Activated CD8-positive, alpha-beta memory T cell treated with anti-CD3 and anti-CD28 coated beads for 4 hours (primary cell): Measurements from ENCODE around the gene HOXA5.
A peak's percentile ranks its signal among the peaks of the same experiment; 100 is the strongest.

Experiments
- DNase-seq, 2 donors: peaks; one replicate each; pipeline ENCODE4 v3.0.0-alpha.2; 2020; ENCODE audit warnings: low read depth in 2 of 2

HOXA5 gene

DNA sequence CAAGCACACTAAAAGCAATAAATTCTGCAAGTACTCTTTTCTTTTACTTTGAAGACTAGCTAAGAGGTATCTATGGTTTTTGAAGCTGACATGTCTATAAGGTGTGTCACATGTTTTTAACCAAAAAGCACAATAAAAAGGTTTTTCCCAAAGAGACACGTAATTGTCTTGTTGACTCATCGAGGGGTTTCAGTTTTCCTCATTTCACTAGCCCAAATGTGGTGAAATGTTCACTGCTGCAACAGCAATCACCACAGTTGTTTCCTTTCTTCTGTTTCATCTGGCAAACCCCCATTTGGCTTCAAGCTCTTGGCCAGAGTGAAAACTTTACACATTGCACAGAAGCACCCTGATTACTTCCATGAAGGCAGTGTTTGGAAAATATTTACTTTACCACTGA, 9.1 kb downstream of the HOXA5 start:
- DNase-seq = no peak

DNA sequence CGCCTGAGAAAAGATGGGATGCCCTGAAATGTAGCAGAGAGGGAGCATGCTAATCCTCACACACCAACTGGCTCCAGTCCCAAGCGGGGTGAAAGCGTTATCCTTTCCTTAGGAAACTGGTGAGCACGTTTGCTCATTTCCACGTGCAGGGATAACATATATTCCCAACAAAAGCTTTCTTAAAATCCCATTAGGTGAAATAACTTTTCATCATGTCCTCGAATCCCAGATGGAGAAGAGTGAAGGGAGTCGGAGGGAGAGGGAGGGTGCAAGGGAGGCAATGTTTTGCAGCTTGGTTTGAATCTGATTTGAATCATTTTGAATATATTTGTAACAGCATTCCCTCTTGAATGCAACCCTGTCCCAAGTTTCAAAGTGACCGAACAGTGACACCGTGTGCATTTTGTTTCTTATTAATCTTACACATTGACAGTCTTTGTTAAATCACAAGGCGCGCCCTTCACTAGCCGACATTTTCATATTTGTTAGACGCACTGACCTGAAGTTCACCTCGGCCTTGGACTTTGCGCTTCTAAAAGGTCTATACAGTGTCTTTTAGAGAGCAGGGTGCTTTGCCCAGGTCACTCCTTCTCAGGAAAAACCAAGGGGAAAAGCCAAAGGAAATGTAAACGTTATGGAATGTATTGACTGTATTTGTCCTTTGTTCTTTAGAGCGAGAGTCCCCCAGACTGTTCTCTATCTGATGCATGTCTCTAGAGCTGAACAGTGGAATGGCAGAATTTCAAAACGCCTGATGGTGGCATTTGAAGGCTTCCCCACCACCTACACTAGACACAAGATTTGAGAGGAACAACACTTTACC, 9.9 kb downstream of the HOXA5 start:
- no peak for DNase-seq

DNA sequence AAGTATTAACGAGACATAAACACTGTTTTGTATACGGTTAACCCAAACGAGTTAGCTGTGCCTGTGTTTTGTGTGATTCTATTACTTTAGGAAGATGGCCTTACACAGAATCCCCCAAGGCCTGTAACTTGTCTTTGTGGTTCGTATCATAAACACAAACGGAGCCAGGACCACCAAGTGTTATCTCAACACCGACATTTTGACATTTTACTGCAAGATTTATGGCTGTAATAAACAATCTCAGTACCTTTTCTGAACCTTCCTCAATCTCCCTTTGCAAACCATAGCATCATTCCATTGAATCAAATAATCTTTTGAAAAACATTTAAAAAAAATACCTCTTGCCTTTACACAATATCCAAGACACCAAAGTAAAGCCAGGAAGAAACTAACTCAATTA, 10.5 kb downstream of the HOXA5 start:
- DNase-seq = no peak

DNA sequence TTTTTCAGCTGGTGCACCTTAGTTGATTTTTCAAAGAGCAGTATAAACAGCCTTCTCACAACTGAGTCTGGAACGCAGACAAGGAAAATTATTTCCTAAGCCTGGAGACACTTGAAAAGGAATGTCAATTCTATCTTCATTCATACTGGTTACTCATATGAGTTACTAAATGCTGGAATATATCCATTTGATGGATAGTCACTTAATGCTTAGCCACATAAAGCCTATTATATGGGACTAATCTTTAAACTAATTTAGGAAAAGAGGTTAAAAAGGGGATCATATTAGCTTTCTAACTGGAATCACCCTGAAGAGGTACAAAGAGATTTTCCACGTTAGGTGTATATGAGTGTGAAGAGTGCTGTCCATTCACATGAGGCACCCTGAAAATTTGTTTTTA, 11.3 kb downstream of the HOXA5 start:
- DNase-seq = no peak

DNA sequence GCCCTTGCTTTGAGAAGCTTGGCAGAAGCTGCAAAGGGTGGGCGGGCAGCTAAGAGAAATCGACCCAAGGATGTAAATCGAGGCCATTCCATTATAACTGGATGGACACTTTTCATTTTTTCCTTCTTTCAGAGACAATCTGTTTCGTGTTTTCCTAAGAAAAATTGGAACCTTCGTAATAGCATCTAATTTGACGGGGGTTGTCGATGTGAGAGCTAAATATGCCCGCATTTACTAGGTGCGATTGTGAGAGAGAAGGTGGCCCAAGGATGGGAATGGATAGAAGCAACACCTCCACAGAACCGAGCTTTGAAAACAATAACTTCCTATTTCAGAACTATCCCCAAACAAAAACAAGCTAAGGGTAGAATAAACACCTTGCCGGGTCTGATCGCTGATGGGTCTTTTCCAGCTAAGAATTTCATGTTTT, 12.1 kb downstream of the HOXA5 start:
- no peak for DNase-seq

DNA sequence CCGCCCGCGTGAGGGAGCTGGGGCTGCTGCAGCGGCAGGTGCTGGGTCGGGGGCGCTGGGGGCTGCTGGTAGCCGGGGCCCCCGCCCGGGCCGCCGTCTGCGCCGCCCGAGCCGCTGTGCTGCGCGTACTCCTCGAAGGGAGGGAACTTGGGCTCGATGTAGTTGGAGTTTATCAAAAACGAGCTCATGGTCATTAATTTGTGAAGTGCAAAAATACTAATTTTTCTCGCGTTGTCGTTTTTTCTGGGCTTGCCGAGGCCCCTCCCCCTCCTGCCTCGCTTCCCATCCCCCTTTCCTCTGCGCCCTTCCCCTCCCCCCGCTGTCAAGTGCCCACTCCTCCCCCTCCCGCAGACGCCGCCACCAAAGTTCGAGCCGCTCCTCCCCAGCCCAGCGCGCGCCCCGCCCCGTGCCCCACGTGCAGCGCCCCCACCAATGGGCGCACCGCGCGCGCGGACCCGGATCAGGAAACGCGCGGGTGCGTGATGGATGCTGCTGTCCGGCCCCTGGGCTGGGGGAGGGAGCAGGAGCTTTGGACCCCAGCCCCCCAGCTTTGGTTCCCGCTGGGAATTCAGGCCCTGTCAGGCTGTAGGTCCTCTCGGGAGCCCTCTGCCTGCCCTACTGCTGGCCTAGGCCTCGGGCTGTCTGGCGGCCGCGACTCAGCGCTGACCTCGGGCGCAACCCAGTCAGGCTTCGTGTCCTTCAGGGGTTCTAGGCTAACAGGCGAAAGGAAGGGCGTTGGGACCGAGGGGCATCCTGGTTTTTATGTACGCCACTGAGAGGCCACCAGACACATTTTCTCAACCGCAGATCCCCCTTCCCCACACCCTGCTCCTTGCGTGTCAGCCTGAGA, 12.7 kb downstream of the HOXA5 start, which contains the start of gene HOXA4:
Gene HOXA4, minus strand, starts transcription at position 218 of the 850 bp plus-strand sequence. Its CDS starts 24 bp downstream, at position 194.
- DNase-seq = peak; percentile 39 to 54

DNA sequence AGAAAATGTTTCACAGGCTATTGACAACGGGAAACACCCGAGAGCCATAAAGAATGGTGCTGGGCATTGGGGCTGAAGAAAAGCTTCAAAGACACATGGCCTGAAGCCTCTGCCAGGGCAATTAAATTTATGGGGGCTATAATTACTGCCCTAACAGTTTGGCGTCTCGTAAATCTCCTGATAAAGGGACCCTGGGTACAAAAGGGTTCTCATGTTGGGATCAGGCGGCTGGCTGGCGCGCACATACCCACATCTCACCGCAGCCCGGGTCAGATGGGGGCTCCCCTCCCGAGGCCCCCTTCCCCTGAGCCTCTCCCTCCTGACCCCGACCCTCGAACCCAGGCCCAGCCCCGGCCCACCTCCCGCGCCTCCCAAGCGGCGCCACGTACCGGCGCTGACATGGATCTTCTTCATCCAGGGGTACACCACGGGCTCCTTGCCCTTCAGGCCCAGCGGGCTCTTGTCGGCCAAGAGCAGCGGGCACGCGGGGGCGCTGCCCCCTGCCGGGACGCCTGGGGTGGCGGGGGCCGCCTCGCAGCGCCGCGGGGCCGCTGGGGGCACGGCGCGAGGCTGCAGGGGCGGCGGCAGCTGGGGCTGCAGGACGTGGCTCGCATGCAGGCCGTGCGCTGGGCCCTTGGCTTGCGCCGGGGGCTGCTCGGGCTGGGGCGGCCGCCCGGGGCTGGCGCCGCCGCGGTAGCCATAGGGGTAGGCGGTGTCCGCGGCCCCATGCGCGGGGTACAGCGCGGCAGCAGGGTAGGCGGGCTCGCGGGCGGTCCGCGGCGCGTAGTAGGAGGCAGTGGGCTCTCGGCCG, 13.5 kb downstream of the HOXA5 start:
- DNase-seq = no peak

DNA sequence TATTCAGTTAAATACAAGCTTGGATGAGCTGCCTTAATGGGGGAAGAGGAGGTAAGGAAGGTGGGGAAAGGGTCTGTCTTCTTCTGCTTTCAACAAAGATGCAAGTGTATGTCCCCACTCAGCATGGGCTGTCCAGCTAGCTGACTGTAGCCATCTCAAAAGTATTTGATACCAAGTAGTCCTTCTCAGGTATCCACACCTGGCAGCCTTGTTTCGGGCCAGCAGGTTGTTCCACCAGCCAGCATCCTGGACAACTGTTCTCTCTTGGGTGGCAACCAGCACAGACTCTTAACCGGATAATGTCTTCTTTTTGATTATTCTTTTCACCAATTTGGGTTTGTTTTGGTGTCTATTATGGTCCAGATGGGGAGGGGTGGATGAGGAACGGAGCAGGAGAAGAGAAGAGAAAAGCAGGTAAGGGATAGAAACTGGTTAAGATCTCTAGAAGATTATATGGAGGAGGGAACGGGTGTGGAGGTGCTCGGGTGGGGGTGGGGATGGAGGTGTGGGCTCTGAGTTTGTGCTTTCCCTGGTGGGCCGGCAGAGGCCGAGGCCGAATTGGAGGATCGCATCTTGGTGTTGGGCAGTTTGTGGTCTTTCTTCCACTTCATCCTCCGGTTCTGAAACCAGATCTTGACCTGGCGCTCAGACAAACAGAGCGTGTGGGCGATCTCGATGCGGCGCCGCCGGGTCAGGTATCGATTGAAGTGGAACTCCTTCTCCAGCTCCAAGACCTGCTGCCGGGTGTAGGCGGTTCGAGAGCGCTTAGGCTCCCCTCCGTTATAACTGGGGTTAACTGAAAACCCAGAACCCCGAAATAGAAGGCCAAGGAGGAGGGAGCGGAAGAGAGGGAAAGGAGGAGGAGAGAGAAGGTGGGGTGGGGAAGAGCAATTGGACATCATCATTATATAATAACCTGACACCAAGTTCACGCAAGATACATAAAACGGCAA, 14.4 kb downstream of the HOXA5 start:
- DNase-seq = no peak

DNA sequence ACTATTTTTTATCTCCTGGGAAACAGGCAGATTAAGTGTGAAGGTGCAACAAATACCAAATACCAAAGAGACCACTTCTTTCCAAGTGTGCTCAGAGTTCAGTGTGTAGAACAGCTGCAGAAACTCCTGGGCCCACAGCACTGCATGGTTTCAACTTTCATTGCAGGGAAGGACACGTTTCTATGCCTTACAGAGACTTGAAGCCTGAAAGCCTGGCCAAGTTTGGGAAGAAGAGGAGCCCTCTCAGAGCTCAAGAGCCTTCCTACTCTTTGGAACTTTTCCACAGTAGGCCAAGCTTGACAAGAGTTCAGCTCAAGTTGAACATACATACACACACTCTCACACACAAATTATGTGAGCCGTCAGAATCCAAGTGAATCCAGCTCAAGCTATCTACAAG, 15.4 kb downstream of the HOXA5 start:
- no peak for DNase-seq

DNA sequence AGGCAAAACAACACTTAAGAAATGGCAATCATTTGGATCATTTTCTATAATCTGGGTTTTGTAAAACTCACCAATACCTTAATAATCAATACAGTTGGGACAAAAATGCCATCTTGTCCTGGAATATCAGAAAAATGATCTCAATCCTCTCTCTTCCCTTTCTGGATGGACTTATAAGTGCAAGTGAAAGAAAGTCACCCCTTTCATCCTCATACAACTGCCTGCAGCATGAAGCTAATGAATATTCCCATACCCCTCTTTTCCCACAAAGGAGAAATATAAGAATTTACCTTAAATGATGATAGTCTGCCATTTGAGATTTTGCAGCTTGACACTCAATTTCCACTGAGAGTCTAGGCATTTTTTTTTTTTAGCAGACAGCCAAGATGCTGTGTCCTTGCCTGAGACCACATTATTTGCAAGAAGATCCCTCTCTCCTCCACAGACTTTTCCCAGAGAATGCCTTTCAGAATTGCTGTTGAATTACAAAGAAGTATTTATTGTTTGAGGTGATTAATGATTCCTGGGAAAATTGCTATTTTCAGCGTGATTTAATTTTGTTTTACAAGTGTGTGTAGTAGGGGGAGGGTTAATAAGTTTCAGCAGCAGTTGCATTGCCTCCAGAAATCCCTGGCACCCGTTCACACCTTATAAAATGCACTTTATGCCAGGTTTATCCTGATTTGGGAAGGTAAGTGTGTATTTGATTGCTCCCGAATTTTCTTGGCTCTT, 16.7 kb downstream of the HOXA5 start:
- no peak for DNase-seq

DNA sequence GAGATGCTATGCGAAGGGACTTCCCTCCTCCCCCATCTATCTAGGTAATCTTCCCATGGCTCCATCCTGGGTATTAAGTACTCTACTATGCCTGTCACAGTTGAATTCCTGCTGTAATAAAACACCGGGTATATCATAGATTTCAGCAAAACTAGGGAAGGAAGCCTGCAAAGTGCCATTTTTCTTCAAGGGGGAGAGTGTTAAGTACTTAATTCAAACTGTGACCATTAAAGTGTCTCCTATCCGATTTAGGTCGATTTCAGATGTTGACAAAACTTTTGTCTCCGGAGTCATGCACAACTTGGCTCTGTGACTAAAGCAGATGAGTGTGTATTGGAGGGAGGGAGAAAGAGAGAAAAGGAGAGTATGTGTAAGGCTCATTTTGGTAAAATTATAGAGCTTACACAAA, 17.5 kb downstream of the HOXA5 start:
- no peak for DNase-seq

DNA sequence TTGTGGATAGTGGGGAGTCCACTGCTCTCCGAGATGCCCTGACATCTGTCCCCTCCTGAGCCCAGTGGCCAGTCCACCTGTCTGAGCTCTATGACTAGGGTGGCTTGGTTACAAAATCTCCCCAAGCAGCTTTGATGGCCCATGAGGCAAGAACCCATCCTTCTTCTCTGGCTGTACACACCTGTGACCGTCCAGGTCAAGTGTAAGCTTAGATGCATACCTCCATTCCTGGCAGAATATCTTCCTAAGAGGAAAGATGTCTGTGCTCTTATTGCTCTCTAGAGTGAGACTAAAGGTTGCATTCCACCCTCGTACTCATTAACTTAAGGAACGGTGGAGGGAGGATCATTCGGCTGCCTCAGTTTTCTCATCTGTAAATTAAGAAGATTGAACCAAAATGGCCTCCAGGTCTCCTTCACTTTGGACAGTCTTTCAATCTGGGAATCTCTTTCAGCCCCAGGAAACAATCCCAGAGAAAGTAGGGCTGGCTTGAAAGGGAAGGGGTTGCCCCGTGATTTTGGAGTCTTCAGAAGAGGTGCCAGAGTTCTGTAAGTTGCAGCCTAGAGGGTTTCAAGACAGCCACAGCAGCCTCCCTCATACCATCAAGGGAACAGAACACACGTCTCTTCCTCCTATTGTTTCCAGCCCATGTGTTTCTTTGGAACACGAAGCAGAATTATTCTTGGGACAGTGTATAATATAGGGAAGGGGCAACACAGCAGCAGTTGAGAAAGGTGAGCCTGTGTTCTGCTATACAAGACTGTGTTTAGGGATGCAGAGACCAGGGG, 18.4 kb downstream of the HOXA5 start:
- no peak for DNase-seq

DNA sequence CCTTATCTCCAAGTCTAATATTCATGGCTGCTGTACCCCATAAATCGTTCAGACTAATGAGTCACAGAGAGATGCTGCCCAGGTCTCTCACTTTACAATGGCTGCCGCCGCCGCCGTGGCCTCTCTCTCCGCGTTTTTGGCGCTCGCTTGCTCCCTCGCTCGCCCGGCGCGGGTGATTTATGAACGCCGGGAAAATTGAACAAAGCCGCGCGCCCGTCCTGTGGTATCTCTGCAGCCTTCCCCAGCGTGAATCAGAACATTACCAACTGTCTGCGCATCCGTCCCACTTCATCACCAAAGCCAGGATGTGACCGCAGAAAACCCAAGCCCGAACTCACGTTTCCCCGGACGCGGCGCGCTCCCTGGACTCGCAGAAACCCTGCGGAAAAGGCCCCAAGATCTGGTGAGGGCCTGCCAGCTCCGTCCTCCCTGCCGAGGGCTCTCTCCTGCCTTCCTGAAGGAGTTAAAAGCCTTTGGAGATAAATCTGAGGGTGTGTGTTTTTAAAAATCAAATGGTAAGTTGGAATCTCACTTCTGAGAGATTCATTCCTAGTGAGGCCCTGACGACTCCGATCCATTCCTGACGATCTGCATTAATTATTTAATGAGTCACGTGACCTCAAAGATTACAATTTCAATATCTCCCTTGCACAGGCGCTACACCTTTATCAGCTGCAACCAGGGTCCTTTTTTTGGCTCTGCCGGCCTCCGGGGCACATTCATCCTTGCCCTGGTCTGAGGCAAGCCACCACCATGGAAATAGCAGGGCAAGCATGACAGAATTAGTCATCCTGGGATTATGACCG, 19.2 kb downstream of the HOXA5 start:
- DNase-seq = no peak

DNA sequence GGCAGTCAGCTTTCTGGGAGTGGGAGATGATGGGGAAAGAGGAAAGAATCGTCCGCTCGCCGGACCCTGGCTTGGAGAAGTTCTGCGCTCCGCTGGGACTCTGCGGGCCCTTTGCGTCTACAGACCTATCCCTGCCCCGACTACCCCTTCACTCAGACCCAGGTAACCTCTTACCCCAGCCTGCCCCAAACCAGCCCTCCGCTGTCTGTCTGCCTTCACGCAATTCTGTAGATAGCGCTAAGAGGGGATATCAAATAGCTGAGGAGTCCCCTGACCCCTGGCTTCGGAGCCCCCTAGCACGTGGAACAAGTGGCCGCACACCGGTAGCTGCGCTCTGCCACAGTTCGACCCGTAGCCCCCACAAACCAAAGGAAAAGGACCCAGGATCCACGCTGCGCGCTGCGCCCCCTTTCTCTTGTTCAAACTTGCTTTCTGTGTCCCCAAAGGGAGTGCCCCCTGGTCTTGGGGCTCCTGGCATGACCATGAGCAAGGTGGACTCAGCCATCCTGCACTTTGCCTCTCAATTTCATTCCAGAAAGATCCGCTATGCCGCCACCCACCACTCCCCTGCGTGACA, 19.9 kb downstream of the HOXA5 start:
- no peak for DNase-seq

DNA sequence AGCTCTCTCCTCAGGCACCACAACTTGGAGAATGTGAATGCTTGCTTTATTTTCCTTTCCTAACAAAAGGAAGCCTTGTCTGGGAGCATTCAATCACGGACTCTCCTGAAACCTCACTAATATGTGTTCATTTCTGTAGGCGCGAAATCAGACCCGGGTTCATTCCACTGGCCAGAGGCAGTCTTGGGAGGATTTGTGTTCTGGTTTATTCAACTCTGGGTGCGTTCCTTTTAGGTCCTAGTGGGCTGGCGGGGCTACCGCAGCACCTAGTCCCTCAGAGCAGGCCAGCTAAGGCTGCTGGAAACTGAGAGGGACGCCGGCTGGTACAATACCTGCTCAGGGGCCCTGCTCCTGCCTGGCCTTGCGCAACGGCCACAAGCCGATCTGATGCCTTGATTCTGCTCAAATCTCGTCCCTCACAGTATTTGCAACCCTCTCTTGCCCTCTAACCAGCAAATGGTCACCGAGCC, 20.4 kb downstream of the HOXA5 start:
- DNase-seq = no peak

DNA sequence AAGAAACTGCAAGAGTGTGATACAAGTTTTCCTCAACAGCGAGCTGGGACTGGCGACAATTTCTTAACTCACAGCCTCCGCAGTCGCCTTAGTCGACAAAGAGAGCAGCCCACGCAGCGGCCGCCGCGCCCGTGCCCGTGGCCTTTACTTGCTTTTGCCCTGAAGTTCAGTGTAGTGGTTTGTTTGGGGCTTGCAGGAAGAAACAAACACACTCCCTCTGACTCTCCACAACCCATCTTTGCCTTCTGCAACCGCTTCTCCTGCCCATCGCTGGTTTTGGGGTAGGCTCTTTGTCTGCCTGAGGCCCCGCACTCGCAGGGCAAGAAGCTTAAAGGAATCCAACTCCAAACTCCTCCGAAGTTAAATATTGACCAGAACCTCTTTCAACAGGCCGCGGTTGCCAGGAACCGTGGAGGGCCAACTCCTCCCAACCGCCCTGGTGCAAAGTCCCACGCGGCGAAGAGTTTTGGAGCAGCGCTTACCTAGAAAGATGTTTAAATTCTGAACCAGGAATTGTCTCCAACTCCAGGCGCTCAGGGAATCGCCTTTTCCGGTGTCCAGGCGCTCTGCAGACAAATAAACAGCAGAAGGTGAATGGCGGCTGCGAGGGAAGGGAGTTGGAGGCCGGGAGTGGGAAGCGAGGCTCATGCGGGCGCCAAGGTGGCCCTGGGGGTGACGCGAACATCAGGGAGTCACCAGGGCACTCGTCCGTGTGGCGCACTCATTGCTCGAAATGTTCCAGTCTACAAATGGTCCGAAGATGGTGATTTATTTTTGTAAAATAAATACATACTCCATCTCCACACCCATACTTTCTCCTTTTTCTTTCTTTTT, 21.2 kb downstream of the HOXA5 start:
- no peak for DNase-seq

DNA sequence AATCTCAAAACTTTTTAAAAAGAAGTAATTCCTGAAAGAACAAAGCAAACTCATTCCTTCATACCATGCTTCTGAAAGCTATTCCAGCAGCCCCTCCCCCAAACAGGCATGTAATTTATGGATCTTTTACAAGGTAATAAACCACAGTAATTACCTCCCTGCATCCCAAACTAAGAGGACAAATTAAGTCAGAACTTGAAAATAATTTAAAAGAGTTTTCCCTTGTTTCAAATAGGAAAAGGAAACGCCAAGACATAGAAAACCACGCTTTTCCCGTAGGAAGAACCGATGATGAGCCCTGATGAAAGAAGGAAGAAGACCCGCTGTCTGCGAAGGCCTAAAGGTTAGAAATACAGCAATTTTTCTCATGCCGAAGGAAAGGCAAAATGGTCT, 21.8 kb downstream of the HOXA5 start:
- no peak for DNase-seq
